Measurements from ENCODE around the gene POU2F1.

- no peak for TF ChIP-seq EZH2phosphoT487 (IDR thresholded peaks at IDR 0.05; ENCODE audit: borderline replicate concordance, low read depth, low read length)
- TF ChIP-seq, protein P1, sequence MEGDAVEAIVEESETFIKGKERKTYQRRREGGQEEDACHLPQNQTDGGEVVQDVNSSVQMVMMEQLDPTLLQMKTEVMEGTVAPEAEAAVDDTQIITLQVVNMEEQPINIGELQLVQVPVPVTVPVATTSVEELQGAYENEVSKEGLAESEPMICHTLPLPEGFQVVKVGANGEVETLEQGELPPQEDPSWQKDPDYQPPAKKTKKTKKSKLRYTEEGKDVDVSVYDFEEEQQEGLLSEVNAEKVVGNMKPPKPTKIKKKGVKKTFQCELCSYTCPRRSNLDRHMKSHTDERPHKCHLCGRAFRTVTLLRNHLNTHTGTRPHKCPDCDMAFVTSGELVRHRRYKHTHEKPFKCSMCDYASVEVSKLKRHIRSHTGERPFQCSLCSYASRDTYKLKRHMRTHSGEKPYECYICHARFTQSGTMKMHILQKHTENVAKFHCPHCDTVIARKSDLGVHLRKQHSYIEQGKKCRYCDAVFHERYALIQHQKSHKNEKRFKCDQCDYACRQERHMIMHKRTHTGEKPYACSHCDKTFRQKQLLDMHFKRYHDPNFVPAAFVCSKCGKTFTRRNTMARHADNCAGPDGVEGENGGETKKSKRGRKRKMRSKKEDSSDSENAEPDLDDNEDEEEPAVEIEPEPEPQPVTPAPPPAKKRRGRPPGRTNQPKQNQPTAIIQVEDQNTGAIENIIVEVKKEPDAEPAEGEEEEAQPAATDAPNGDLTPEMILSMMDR (conservative IDR thresholded peaks at IDR 0.05; ENCODE audit: low read length), result no peak
These were observed 234.5 kb downstream of the POU2F1 start for GRCh38 chr1:167454894-167455785.
